Stimulated activated naive CD8-positive, alpha-beta T cell treated with anti-CD3 and anti-CD28 coated beads, Interleukin-15, Interleukin-2, amounts not matched to agents 100 ng/mL and 50 ng/mL, for 24 hours (primary cell): ENCODE data around the gene MIA3.

Source experiments
- H3K27ac Mint-ChIP-seq: one replicate; pipeline ENCODE4 v1.8.0; 2021; ENCODE audit warnings: mild to moderate bottlenecking, mixed read lengths
- H3K27me3 Mint-ChIP-seq: one replicate; pipeline ENCODE4 v1.8.0; 2021; ENCODE audit warnings: mixed read lengths
- H3K36me3 Mint-ChIP-seq: one replicate; pipeline ENCODE4 v1.8.0; 2021; ENCODE audit warnings: low read depth, mixed read lengths
- H3K4me1 Mint-ChIP-seq: one replicate; pipeline ENCODE4 v1.8.0; 2021; ENCODE audit warnings: low read depth, mixed read lengths
- H3K4me3 Mint-ChIP-seq: one replicate; pipeline ENCODE4 v1.8.0; 2021; ENCODE audit warnings: mild to moderate bottlenecking, mixed read lengths
- H3K9me3 Mint-ChIP-seq: one replicate; pipeline ENCODE4 v1.8.0; 2021; ENCODE audit warnings: mixed read lengths

Gene MIA3

DNA sequence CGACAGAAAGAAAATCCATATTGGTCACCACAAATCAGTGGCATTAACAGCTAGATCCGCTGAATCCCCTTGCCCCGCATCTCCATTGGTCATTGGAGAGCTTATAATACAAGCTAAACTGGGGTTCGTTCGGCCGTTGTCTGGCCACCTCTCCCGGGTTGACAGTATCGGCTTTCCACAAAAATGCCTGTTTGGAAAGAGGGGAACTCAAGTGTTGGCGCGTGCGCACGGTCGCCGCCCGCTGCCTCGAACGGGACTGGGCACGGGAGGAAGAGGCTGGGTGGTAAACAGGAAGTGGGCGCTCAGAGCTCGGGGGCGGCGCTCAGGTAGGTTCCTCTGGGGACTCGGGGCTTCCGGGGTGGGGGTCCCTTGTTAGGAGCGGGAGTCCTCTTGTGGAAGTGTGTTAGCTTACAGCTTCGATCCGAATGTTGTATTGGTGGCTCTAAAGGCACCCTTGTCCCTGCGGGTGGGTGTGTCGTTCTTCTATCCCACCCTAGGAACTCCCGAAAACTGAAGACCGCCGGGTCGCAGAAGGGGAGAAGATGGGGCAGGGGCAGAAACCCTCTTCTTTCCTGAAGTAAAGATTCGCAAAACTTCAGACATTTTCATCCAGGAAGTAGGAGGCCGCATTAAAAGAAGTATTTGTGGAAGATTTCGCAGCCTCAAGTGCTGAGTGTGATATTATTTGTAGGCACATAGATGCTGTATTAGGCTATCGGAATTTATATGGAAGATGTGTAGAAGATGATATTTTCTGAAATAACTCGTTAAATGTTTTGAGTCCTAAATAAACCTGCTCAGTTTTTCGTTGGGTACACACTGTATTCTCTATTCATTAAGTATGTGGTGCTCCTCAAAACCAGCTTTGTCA is 95.4 kb downstream of the MIA3 start:
- Mint-ChIP-seq H3K4me1 (peaks cover 57% of the 10 kb centered on the region), H3K36me3 (peaks cover 49% of the 10 kb centered on the region), H3K9me3 (no peaks in the 10 kb centered on the region), H3K27ac (peak overlapping the region; percentile 99), H3K27me3 (no peaks in the 10 kb centered on the region), H3K4me3 (peak overlapping the region; percentile 96)

DNA sequence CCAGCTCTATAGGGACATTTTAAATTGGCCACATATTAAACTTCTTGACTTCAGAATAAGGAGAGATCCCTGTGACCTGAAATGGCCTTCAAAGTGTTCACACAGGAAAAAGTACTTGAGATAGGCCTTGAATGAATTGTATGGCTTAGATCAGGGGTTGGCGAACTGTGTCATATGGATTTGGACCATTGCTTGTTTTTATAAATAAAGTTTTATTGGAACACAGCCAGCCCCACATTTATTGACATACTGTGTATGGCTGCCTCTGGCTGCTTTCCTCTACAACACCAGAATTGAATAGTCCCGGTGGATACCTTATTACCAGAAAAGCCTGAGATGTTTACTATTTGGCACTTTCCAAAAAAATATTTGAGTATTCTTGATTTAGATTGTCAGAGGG is 98.5 kb downstream of the MIA3 start:
- peaks cover 30% of the 10 kb centered on the region for H3K4me1 Mint-ChIP-seq
- H3K27ac Mint-ChIP-seq = no peak overlapping the region
- peaks cover 62% of the 10 kb centered on the region for H3K36me3 Mint-ChIP-seq
- H3K27me3 Mint-ChIP-seq = no peaks in the 10 kb centered on the region
- H3K9me3 Mint-ChIP-seq = no peaks in the 10 kb centered on the region
- no peak overlapping the region for H3K4me3 Mint-ChIP-seq
